ENCODE measurements around the gene GPR107.

The GPR107 gene

DNA sequence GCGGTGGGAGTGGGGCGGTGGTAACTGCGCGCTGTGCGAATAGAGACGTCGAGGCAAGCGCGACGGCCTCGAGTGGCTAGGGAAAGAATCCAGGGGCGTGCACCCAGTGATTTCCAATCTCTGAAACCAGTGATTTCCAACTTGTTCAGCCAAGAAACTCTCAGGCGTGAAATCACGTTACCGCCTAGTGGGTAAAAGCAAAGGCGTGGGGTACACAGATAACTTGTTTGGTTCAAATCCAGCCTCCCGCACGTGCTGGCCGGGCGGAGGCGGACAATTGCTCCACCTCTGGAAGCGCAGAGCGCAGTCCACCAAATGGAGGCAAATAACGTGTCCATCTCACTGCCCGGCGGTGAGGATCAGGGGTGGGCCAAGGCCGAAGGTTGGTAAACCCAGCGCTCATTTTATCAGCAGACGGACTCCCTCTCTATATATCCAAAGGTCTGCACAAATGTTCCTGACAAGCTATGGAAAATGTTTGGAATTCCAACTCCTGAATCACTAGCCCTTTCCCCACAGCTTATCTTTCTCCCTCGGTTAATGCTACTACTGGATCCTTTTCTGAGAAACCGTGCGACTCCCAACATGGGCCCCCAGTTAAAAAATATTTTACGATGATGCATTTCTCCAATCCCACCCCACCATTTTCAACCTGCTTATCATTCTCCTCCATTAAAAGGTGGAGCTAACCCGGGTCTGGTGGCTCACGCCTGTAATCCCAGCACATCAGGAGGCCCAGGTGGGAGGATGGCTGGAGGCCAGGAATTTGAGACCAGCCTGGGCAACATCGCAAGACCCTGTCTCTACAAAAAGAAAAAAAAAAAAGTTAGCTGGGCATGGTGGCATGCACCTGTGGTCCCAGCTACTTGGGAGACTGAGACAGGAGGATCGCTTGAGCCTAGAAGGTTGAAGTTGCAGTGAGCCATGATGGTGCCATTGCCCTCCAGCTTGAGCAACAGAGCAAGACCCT, 9.8 kb upstream of the GPR107 start:
- peak overlapping the region; percentile 69 for H2AFZ ChIP-seq (ENCODE audit: low read depth)
- peaks cover 10% of the 10 kb centered on the region; the same call in 1 of the 2 replicates for H4K20me1 ChIP-seq (ENCODE audit: insufficient read depth)
- no peak overlapping the region; the same call in 1 of the 2 replicates for H3K9ac ChIP-seq
- H3K27me3 ChIP-seq (ENCODE audit: insufficient read depth, low read depth), result no peaks in the 10 kb centered on the region; the same call in 1 of the 2 replicates
- H3K4me3 ChIP-seq (IDR thresholded peaks at IDR 0.05; ENCODE audit: insufficient read depth, low read depth, low read length), result no peak overlapping the region
- H3K27ac ChIP-seq, result no peak overlapping the region
- H3K4me2 ChIP-seq, result peak overlapping the region; percentile 63
- H3K4me1 ChIP-seq (ENCODE audit: low read depth, poor library complexity, severe bottlenecking), result peaks cover 37% of the 10 kb centered on the region
- H3K36me3 ChIP-seq (ENCODE audit: insufficient read depth), result no peaks in the 10 kb centered on the region
- TF ChIP-seq, protein P1, sequence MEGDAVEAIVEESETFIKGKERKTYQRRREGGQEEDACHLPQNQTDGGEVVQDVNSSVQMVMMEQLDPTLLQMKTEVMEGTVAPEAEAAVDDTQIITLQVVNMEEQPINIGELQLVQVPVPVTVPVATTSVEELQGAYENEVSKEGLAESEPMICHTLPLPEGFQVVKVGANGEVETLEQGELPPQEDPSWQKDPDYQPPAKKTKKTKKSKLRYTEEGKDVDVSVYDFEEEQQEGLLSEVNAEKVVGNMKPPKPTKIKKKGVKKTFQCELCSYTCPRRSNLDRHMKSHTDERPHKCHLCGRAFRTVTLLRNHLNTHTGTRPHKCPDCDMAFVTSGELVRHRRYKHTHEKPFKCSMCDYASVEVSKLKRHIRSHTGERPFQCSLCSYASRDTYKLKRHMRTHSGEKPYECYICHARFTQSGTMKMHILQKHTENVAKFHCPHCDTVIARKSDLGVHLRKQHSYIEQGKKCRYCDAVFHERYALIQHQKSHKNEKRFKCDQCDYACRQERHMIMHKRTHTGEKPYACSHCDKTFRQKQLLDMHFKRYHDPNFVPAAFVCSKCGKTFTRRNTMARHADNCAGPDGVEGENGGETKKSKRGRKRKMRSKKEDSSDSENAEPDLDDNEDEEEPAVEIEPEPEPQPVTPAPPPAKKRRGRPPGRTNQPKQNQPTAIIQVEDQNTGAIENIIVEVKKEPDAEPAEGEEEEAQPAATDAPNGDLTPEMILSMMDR (conservative IDR thresholded peaks at IDR 0.05; ENCODE audit: low read depth, low read length), result no peak
- H3K79me2 ChIP-seq (ENCODE audit: insufficient read depth, low read depth), result peaks cover 35% of the 10 kb centered on the region

DNA sequence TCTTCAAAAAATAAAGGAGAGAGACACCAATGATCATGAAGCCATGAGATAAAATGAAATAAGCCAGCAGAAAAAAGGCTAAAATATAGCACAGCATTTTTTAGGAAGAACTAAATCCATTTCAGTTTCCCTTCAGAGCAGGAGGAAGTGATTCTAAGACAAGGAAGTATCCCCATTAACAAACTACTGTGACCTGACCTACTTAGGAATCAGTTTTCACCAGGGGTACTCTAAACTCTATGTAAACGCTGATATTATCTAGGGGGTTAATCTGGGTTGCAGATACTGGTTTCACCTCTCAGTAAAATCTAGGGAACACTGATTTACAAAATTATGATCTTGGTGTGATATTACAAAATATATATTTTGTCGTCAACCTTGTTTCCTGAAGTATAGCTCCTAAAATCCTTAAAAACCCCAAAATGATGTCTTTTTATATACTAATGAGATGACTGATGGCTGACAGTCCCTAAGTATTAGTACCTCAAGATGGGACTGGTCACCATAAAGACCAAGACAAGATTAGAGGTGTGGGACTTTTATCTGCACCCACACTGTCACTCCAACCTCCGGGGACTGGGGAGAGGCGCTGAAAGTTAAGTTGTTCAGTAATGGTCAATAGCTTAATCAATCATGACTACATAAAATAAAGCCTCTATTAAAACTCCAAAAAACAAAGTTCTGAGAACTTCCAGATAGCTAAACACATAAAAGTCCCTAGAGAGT, 7.8 kb upstream of the GPR107 start:
- H2AFZ ChIP-seq (ENCODE audit: low read depth), result no peak overlapping the region
- no peaks in the 10 kb centered on the region for H4K20me1 ChIP-seq (ENCODE audit: insufficient read depth)
- H3K36me3 ChIP-seq (ENCODE audit: insufficient read depth), result no peaks in the 10 kb centered on the region
- peaks cover 15% of the 10 kb centered on the region for H3K79me2 ChIP-seq (ENCODE audit: insufficient read depth, low read depth)
- TF ChIP-seq, protein P1 (conservative IDR thresholded peaks at IDR 0.05; ENCODE audit: low read depth, low read length), result no peak
- no peak overlapping the region for H3K9ac ChIP-seq
- H3K4me1 ChIP-seq (ENCODE audit: low read depth, poor library complexity, severe bottlenecking), result peaks cover 18% of the 10 kb centered on the region
- H3K4me3 ChIP-seq (IDR thresholded peaks at IDR 0.05; ENCODE audit: insufficient read depth, low read depth, low read length), result no peak overlapping the region
- H3K27me3 ChIP-seq (ENCODE audit: insufficient read depth, low read depth), result no peaks in the 10 kb centered on the region; the same call in 1 of the 2 replicates
- H3K4me2 ChIP-seq, result no peak overlapping the region
- no peak overlapping the region for H3K27ac ChIP-seq

DNA sequence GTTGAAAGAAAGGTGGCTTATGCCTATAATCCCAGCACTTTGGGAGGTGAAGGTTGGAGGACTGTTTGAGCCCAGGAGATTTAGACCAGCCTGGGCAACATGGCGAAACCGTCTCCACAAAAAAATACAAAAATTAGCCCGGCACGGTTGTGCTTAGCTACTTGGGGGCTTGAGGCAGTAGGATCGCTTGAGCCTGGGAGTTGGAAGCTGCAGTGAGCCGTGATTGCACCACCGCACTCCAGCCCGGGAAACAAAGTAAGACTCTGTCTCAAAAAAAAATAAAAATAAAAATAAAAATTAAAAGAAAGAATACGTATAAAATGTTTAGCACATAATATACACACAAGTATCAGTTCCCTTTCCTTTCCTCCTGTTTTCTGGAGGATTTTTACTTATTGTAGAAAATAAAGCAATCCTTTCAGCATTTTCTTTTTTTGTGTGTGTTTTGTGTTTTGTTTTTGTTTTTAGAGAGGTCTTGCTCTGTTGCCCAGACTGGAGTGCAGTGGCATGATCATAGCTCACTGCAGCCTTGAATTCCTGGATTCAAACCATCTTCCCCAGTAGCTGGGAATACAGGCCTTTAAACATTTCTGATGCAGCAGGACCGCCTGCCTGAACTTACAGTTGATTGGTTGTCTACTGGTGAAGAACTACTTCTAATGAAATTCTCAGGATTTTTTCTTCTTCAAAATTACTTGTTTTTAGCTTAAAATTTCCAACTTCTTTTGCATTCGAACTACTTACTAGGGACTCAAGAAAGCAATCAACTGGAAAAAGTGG, 4.1 kb upstream of the GPR107 start:
- no peaks in the 10 kb centered on the region for H3K36me3 ChIP-seq (ENCODE audit: insufficient read depth)
- TF ChIP-seq, protein P1 (conservative IDR thresholded peaks at IDR 0.05; ENCODE audit: low read depth, low read length), result no peak
- no peaks in the 10 kb centered on the region for H4K20me1 ChIP-seq (ENCODE audit: insufficient read depth)
- no peaks in the 10 kb centered on the region for H3K27me3 ChIP-seq (ENCODE audit: insufficient read depth, low read depth)
- no peak overlapping the region for H3K4me2 ChIP-seq
- H3K9ac ChIP-seq, result no peak overlapping the region
- peaks cover 22% of the 10 kb centered on the region for H3K4me1 ChIP-seq (ENCODE audit: low read depth, poor library complexity, severe bottlenecking)
- H3K27ac ChIP-seq, result no peak overlapping the region
- peaks cover 13% of the 10 kb centered on the region for H3K79me2 ChIP-seq (ENCODE audit: insufficient read depth, low read depth)
- no peak overlapping the region for H3K4me3 ChIP-seq (IDR thresholded peaks at IDR 0.05; ENCODE audit: insufficient read depth, low read depth, low read length)
- H2AFZ ChIP-seq (ENCODE audit: low read depth), result no peak overlapping the region

DNA sequence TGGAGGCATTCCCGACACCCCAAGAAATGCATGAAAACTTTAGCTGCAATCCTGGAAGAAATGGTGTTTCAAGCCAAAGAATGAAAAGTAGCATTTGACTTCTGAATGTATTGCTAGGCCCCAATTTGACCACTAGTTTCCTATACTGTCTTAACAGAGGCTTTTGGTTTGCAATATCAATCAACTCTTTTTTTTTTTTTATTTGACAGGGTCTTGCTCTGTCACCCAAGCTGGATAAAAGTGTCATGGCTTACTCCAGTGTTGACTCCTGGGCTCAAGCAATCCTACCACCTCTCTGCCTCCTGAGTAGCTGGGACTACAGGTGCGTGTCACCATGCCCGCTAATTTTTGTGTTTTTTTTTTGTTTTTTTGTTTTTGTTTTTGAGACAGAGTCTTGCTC, 3.2 kb upstream of the GPR107 start:
- no peak overlapping the region for H3K27ac ChIP-seq

More for the DNA sequence above, 3.2 kb upstream of the GPR107 start:
- H3K36me3 ChIP-seq (ENCODE audit: insufficient read depth), result no peaks in the 10 kb centered on the region
- H3K4me1 ChIP-seq (ENCODE audit: low read depth, poor library complexity, severe bottlenecking), result peaks cover 28% of the 10 kb centered on the region
- H3K27me3 ChIP-seq (ENCODE audit: insufficient read depth, low read depth), result no peaks in the 10 kb centered on the region
- no peak overlapping the region for H3K9ac ChIP-seq
- H4K20me1 ChIP-seq (ENCODE audit: insufficient read depth), result no peaks in the 10 kb centered on the region
- peaks cover 21% of the 10 kb centered on the region for H3K79me2 ChIP-seq (ENCODE audit: insufficient read depth, low read depth)
- no peak overlapping the region for H3K4me3 ChIP-seq (IDR thresholded peaks at IDR 0.05; ENCODE audit: insufficient read depth, low read depth, low read length)
- H2AFZ ChIP-seq (ENCODE audit: low read depth), result no peak overlapping the region
- H3K4me2 ChIP-seq, result no peak overlapping the region
- TF ChIP-seq, protein P1 (conservative IDR thresholded peaks at IDR 0.05; ENCODE audit: low read depth, low read length), result no peak

Data from KMS-11 (cell line).